SK-N-SH (cell line): Measurements from ENCODE around the gene TJP1. TPM values are rescaled to one million over a fixed set of nuclear protein-coding genes. Genes with fewer than 3 reads are reported as not detected.

Experiments
- CTCF ChIA-PET: fragments of 300-600, 350-600 bp; formaldehyde crosslinking; extraction: SDS; loops from one replicate; lab custom pipeline; 2021; lab: Yijun Ruan, JAX
- POLR2A ChIA-PET: fragments of 350-600 bp; sonication (Branson Sonifier 250); formaldehyde crosslinking; extraction: SDS; loops from one replicate; lab custom pipeline; 2020; ENCODE audit warnings: antibody characterized with exemption, inconsistent platforms; lab: Yijun Ruan, JAX
- DNase-seq: peaks from one replicate; pipeline ENCODE4 v3.0.0; 2012
- H2AFZ ChIP-seq: fragments of 200-600 bp; sonication (generic); 2 replicates; pipeline ENCODE4 v1.8.1; 2016; ENCODE audit warnings: antibody characterized with exemption, mild to moderate bottlenecking, low read depth
- H3F3A ChIP-seq: fragments of 200-600 bp; sonication (generic); replicated peaks from 2 replicates; pipeline ENCODE3; 2016; ENCODE audit warnings: antibody characterized with exemption, mild to moderate bottlenecking; ENCODE audit not compliant: insufficient read depth
- H3K27ac ChIP-seq, 2 experiments: fragments of 200-500 bp in 1 of 2; fragments of 200-600 bp in 1 of 2; sonication (Bioruptor generic) in 1 of 2; sonication (generic), shearing (Covaris generic) in 1 of 2; 2 replicates each; pipeline versions ENCODE4 v1.5.1 to v1.6.1; 2014 to 2016; ENCODE audit warnings: low read depth in 2 of 2, inconsistent platforms in 1 of 2, low read length in 1 of 2, mild to moderate bottlenecking in 1 of 2, mixed read lengths in 1 of 2
- H3K27me3 ChIP-seq: fragments of 200-600 bp; sonication (generic), shearing (Covaris generic); 2 replicates; pipeline ENCODE4 v1.6.1; 2016; ENCODE audit warnings: mixed run types; ENCODE audit not compliant: insufficient read depth
- H3K36me3 ChIP-seq, 2 experiments: fragments of 200-500 bp in 1 of 2; fragments of 200-600 bp in 1 of 2; sonication (Bioruptor generic) in 1 of 2; sonication (generic) in 1 of 2; replicated peaks in 1 of 2; 2 replicates each; pipeline versions ENCODE3 to v1.5.1; 2014 to 2016; ENCODE audit warnings: low read length in 1 of 2, mild to moderate bottlenecking in 1 of 2; ENCODE audit not compliant: insufficient read depth in 2 of 2, control insufficient read depth in 1 of 2
- H3K4me1 ChIP-seq, 2 experiments: fragments of 200-500 bp in 1 of 2; fragments of 200-600 bp in 1 of 2; sonication (Bioruptor generic) in 1 of 2; sonication (generic), shearing (Covaris generic) in 1 of 2; 2 replicates each; pipeline versions ENCODE4 v1.5.1 to v1.6.1; 2014 to 2016; ENCODE audit warnings: low read depth in 1 of 2, low read length in 1 of 2, mixed run types in 1 of 2; ENCODE audit not compliant: insufficient read depth in 2 of 2, control insufficient read depth in 1 of 2
- H3K4me2 ChIP-seq: fragments of 200-600 bp; sonication (generic), shearing (Covaris generic); 2 replicates; pipeline ENCODE4 v1.6.1; 2017; ENCODE audit warnings: mixed run types
- H3K4me3 ChIP-seq, 2 experiments: fragments of 200-500 bp in 1 of 2; fragments of 200-600 bp in 1 of 2; sonication (Bioruptor generic) in 1 of 2; sonication (generic), shearing (Covaris generic) in 1 of 2; 2 replicates each; pipeline versions ENCODE4 v1.5.1 to v1.8.1; 2014 to 2016; ENCODE audit warnings: low read depth in 2 of 2, inconsistent platforms in 1 of 2, low read length in 1 of 2, mild to moderate bottlenecking in 1 of 2, mixed read lengths in 1 of 2, moderate library complexity in 1 of 2
- H3K79me2 ChIP-seq: fragments of 200-600 bp; sonication (generic); 2 replicates; pipeline ENCODE4 v1.8.1; 2017; ENCODE audit warnings: mild to moderate bottlenecking; ENCODE audit not compliant: insufficient read depth
- H3K9ac ChIP-seq: fragments of 200-600 bp; sonication (generic); 2 replicates; pipeline ENCODE4 v1.6.1; 2017; ENCODE audit warnings: mixed run types
- H3K9me2 ChIP-seq: fragments of 200-600 bp; sonication (generic); 2 replicates; pipeline ENCODE4 v1.6.1; 2017; ENCODE audit warnings: mixed run types
- H3K9me3 ChIP-seq: fragments of 200-600 bp; sonication (generic); 2 replicates; pipeline ENCODE4 v1.6.1; 2017; ENCODE audit warnings: mixed run types, mild to moderate bottlenecking, moderate library complexity
- H4K20me1 ChIP-seq: fragments of 200-600 bp; sonication (generic); 2 replicates; pipeline ENCODE4 v1.6.1; 2017; ENCODE audit warnings: mild to moderate bottlenecking, mixed run types; ENCODE audit not compliant: insufficient read depth
- CHD2 ChIP-seq: fragments of 150-350 bp; IDR thresholded peaks from 2 replicates; pipeline ENCODE4 v1.6.1; 2018; ENCODE audit warnings: low read length; ENCODE audit not compliant: partially characterized antibody
- EZH2phosphoT487 ChIP-seq: fragments of 200-600 bp; sonication (generic); IDR thresholded peaks from 2 replicates; pipeline ENCODE4 v1.6.1; 2017; ENCODE audit warnings: low read depth, mixed run types, mild to moderate bottlenecking, antibody characterized with exemption, moderate library complexity, borderline replicate concordance
- FOXJ3 ChIP-seq: sonication (generic); formaldehyde crosslinking; IDR thresholded peaks from 2 replicates; pipeline ENCODE4 v1.5.1; 2020; ENCODE audit warnings: mild to moderate bottlenecking, missing genetic modification reagents
- JUND ChIP-seq: IDR thresholded peaks from 2 replicates; pipeline ENCODE4 v1.4.0; 2012
- MEF2A ChIP-seq: IDR thresholded peaks from 2 replicates; pipeline ENCODE4 v1.4.0; 2012; ENCODE audit warnings: low read depth, borderline replicate concordance
- MXI1 ChIP-seq: IDR thresholded peaks from 2 replicates; pipeline ENCODE4 v1.6.1; 2012; ENCODE audit warnings: mild to moderate bottlenecking, low read depth, low read length, improper control_type of control experiment
- SMC3 ChIP-seq: IDR thresholded peaks from 2 replicates; pipeline ENCODE4 v1.6.1; 2012; ENCODE audit warnings: low read depth, low read length, improper control_type of control experiment
- YY1 ChIP-seq: IDR thresholded peaks from 2 replicates; pipeline ENCODE4 v1.4.0; 2012; ENCODE audit warnings: low read depth, mild to moderate bottlenecking
- WGBS: methylation state at CpG from one replicate; pipeline ENCODE4 v1.1.6; 2017; ENCODE audit warnings: low lambda C conversion rate; 5-methylcytosine and 5-hydroxymethylcytosine counted together
- polyA plus RNA-seq, 3 experiments: library from polyadenylated mRNA; depleted of rRNA; stranded (reverse); fragments of >200 nt; gene quantifications; 2 replicates each; pipeline ENCODE4 v1.2.3, GENCODE V29; 2012
- TF ChIP-seq, protein P1 (sequence below): IDR thresholded peaks from 2 replicates; pipeline ENCODE4 v1.6.1; 2012; ENCODE audit warnings: mild to moderate bottlenecking, low read depth, low read length, moderate library complexity
- TF ChIP-seq, protein P2 (sequence below): fragments of 150-350 bp; IDR thresholded peaks from 2 replicates; pipeline ENCODE4 v1.6.1; 2016; ENCODE audit warnings: mild to moderate bottlenecking, low read depth, low read length
- TF ChIP-seq, protein P3 (sequence below): fragments of 150-350 bp; IDR thresholded peaks from 2 replicates; pipeline ENCODE4 v1.6.1; 2017; ENCODE audit warnings: antibody characterized with exemption, low read length, low read depth, borderline replicate concordance
- TF ChIP-seq, protein P4 (sequence below): IDR thresholded peaks from 2 replicates; pipeline ENCODE4 v1.4.0; 2012; ENCODE audit warnings: low read depth

TJP1 gene
- polyA plus RNA-seq, 1 of the 3 experiments (the other 2 are of a cell fraction) = 17.5 TPM

DNA sequence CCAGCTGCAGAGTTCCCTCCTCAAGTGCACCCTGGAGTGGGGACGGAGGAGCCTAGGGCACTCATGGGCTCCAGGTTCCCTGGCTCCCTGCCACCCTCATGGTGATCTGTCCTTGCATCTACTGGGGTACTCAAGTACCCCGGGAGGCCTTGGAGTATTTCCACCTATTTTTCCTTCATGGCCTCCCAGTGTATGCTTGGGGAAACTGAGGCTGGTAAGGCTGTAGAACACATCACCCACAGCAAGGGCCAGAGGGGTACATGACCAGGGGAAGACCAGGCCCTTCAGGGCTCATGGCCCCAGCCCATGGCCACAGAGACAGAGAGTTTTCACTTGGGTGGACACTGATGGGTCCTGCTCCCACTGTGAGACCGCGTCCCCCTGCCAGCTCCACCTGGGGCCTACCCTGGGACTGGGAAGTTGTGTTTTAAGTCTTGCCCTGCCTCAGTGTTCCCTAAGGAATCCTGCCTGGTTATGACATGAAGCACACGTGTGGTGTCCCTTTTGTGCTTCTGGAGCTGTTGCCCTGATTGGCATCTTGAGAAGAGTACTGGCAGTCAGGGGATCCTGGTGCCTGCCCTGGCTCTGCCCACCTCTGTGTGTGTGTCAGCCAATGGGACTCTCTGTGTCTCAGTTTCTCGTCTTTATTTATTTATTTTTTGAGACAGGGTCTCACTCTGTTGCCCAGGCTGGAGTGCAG is 132.8 kb downstream of the TJP1 start:
- Histone ChIP-seq H3K9ac (no peak overlapping the region), H3K79me2 (no peaks in the 10 kb centered on the region), H3K4me1 (peaks cover 12 to 16% of the 10 kb centered on the region in 2 experiments; a peak in 3 of 4 replicates), H3K27ac (no peak overlapping the region), H3F3A (peaks cover 32% of the 10 kb centered on the region), H3K9me2 (no peaks in the 10 kb centered on the region), H3K4me3 (no peak overlapping the region), H2AFZ (no peak overlapping the region), H3K9me3 (no peaks in the 10 kb centered on the region), H3K36me3 (peaks cover 0 to 7% of the 10 kb centered on the region in 2 experiments), H4K20me1 (no peaks in the 10 kb centered on the region), H3K4me2 (no peak overlapping the region), H3K27me3 (no peaks in the 10 kb centered on the region)
- POLR2A ChIA-PET = no interaction called here
- no peak for DNase-seq
- CTCF ChIA-PET = interaction anchor here (1.6 kb wide), 1 partner anchor 22 kb away, joined by 7 read pairs; no protein-coding TSS in a partner anchor
- TF ChIP-seq FOXJ3 (CRISPR knock-in tag) (no peak), MEF2A (no peak), EZH2phosphoT487 (no peak), JUND (no peak), CHD2 (no peak), MXI1 (no peak), YY1 (no peak), SMC3 (no peak)
- TF ChIP-seq, protein P1, sequence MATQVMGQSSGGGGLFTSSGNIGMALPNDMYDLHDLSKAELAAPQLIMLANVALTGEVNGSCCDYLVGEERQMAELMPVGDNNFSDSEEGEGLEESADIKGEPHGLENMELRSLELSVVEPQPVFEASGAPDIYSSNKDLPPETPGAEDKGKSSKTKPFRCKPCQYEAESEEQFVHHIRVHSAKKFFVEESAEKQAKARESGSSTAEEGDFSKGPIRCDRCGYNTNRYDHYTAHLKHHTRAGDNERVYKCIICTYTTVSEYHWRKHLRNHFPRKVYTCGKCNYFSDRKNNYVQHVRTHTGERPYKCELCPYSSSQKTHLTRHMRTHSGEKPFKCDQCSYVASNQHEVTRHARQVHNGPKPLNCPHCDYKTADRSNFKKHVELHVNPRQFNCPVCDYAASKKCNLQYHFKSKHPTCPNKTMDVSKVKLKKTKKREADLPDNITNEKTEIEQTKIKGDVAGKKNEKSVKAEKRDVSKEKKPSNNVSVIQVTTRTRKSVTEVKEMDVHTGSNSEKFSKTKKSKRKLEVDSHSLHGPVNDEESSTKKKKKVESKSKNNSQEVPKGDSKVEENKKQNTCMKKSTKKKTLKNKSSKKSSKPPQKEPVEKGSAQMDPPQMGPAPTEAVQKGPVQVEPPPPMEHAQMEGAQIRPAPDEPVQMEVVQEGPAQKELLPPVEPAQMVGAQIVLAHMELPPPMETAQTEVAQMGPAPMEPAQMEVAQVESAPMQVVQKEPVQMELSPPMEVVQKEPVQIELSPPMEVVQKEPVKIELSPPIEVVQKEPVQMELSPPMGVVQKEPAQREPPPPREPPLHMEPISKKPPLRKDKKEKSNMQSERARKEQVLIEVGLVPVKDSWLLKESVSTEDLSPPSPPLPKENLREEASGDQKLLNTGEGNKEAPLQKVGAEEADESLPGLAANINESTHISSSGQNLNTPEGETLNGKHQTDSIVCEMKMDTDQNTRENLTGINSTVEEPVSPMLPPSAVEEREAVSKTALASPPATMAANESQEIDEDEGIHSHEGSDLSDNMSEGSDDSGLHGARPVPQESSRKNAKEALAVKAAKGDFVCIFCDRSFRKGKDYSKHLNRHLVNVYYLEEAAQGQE = no peak
- TF ChIP-seq, protein P2, sequence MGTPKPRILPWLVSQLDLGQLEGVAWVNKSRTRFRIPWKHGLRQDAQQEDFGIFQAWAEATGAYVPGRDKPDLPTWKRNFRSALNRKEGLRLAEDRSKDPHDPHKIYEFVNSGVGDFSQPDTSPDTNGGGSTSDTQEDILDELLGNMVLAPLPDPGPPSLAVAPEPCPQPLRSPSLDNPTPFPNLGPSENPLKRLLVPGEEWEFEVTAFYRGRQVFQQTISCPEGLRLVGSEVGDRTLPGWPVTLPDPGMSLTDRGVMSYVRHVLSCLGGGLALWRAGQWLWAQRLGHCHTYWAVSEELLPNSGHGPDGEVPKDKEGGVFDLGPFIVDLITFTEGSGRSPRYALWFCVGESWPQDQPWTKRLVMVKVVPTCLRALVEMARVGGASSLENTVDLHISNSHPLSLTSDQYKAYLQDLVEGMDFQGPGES = no peak
- TF ChIP-seq, protein P3, sequence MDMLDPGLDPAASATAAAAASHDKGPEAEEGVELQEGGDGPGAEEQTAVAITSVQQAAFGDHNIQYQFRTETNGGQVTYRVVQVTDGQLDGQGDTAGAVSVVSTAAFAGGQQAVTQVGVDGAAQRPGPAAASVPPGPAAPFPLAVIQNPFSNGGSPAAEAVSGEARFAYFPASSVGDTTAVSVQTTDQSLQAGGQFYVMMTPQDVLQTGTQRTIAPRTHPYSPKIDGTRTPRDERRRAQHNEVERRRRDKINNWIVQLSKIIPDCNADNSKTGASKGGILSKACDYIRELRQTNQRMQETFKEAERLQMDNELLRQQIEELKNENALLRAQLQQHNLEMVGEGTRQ = no peak
- TF ChIP-seq, protein P4, sequence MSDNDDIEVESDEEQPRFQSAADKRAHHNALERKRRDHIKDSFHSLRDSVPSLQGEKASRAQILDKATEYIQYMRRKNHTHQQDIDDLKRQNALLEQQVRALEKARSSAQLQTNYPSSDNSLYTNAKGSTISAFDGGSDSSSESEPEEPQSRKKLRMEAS = no peak
- 81% methylated on average over 3 of the region's 6 CpGs for WGBS
